GM06990 (cell line): ENCODE results near the gene PRAMEF18.
"Not testable (repeated sequence)": the region's sequence is repeated elsewhere in the genome, so short reads cannot be mapped to it uniquely, and the experiment has no call there.

Source experiments
- DNase-seq: peaks from one replicate; pipeline ENCODE4 v3.0.0-alpha.2; 2011; ENCODE audit not compliant: insufficient read length; ENCODE audit errors: extremely low read depth
- H3K27me3 ChIP-seq: replicated peaks from 2 replicates; pipeline ENCODE4 v1.6.0; 2011; ENCODE audit warnings: low read length; ENCODE audit not compliant: control insufficient read depth, insufficient read depth
- H3K36me3 ChIP-seq: 2 replicates; pipeline ENCODE4 v1.5.1; 2011; ENCODE audit warnings: low read length; ENCODE audit not compliant: control insufficient read depth, insufficient read depth
- H3K4me3 ChIP-seq: replicated peaks from 2 replicates; pipeline ENCODE4 v1.5.1; 2011; ENCODE audit warnings: low read depth, mild to moderate bottlenecking, control low read depth, low read length

Gene PRAMEF18, protein sequence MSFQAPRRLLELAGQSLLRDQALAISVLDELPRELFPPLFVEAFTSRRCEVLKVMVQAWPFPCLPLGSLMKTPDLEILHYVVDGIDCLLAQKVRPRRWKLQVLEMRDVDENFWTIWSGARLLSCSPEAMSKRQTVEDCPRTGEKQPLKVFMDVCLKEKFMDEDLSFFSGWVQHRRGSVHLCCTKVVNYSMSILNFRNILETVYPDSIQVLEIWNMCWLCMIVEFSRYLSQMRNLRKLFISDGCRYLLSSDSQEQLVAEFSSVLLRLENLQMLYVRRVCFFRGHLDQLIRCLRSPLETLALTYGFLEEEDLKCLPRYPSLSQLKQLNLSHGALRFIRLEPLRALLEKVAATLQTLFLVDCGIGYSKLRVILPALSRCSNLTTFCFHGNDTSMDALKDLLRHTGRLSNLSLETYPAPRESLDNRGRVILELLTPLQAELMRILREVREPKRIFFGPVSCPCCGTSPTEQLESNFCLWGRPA

GRCh38 chr1:13225675-13226204 is at the start of gene PRAMEF18:
Gene PRAMEF18 (minus strand): TSS chr1:13226154. CDS start chr1:13226106, 48 bp downstream.
- H3K36me3 ChIP-seq, H3K4me3 ChIP-seq, DNase-seq, H3K27me3 ChIP-seq: not testable (repeated sequence)

GRCh38 chr1:13265124-13265523 is 39.2 kb upstream of the PRAMEF18 start:
- not testable (repeated sequence) for H3K27me3 ChIP-seq, DNase-seq, H3K4me3 ChIP-seq, H3K36me3 ChIP-seq

DNA sequence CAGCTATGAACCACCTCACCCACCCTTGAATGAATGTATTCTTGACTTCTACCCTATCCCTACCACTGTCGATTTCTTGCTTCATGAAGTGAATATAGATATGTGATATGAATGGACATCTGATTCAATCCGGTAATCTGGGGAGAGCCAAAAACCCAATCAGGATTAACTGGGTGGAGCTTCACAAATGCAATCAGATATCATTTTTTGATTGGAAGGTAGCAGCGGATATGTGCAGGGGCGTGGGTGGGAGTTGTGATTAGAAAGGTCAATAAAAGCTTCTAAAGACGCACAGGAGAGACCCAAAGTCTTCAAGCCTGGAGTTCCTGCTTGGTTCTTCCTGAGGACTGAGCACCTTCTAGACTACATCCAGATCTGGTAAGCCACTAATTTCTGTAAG is 27.9 kb upstream of the PRAMEF18 start, which contains the start of gene PRAMEF5:
PRAMEF5 (plus strand) TSS at position 301 of the 400 bp plus-strand sequence. CDS start 5,071 bp downstream, outside the sequence.
- DNase-seq, H3K4me3 ChIP-seq, H3K27me3 ChIP-seq, H3K36me3 ChIP-seq: not testable (repeated sequence)

DNA sequence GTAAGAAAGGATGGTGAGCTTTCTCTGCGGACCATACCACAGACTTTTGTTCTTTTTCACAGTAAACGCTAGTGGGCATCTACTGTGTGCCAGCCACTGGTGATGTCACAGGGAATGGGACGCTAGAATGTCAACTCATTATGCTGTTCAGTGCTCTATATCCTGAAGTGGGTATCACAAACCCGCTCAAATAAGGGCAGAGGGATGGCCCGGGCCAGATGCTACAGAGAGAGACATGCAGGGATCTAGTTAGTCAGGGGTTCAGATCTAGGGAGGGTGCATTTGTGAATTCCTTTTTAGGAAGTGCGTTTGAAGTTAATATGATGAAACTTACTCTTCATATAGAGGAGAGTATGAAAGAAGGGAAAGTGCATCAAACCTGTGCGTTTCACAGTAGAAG is 21.2 kb upstream of the PRAMEF18 start:
- not testable (repeated sequence) for H3K27me3 ChIP-seq, H3K4me3 ChIP-seq, H3K36me3 ChIP-seq, DNase-seq

GRCh38 chr1:13246554-13246871 is 20.6 kb upstream of the PRAMEF18 start:
- H3K27me3 ChIP-seq, DNase-seq, H3K36me3 ChIP-seq, H3K4me3 ChIP-seq: not testable (repeated sequence)

DNA sequence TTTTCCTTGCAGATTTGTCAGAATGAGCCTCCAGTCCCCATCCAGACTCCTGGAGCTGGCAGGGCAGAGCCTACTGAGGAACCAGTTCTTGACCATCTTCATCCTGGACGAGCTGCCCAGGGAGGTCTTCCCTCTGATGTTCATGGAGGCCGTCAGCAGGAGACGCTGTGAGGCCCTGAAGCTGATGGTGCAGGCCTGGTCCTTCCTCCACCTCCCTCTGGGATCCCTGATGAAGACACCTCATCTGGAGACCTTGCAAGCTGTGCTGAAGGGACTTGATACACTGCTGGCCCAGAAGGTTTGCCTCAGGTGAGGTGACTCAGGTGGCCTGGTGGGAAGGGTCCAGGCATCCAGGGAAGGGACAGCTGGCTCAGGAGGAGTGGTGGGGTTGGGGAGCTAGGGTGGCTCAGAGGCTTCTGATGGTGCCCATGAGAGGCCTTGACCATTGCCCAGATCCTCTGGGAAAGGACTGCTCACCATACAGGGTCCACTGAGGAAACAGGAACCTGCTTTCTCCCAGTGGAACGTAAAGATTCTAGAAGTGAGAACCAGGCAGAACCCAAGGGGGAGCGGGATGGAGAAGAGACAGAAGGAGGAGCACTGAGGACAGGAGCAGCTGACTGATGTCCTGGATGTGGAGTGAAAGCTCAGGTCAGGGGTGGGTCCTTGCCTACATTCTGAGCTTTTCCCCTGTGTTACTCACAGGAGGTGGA is 20.0 kb upstream of the PRAMEF18 start:
- H3K27me3 ChIP-seq, H3K4me3 ChIP-seq, DNase-seq, H3K36me3 ChIP-seq: not testable (repeated sequence)

- not testable (repeated sequence) for H3K27me3 ChIP-seq, H3K4me3 ChIP-seq, H3K36me3 ChIP-seq, DNase-seq
Measured at GRCh38 chr1:13243536-13244263, 17.7 kb upstream of the PRAMEF18 start.

DNA sequence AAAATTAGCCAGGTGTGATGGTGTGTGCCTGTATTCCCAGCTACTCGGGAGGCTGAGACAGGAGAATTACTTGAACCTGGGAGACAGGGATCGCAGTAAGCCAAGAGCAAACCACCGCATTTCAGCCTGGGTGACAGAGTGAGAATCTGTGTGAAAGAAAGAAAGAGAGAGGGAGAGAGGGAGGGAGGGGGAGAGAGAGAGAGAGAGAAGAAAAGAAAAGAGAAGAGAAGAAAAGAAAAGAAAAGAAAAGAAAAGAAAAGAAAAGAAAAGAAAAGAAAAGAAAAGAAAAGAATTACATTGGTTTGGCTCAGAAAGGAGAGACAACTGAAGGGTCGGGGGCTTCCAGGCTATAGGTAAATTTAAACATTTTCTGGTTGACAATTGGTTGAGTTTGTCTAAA is 13.7 kb upstream of the PRAMEF18 start:
- not testable (repeated sequence) for H3K4me3 ChIP-seq, H3K36me3 ChIP-seq, H3K27me3 ChIP-seq, DNase-seq

DNA sequence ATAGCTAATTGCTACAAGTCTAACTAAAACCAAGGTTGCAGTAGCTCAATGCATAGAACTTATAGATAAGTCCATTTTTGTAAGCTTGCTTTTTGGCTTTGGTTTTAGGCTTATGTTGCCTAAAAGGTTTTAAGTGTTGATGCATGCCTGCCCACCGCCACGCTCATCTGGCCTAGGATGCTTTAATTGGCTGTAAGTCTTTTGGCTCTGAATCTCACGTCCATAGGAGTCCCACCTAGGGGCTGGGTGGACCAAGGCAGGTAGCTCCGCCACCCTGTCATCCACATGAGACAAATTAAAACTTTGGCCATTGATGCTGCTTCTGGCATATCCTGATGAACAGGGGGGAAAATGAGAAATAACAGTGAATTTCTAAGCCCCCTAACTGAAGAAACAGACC is 11.6 kb upstream of the PRAMEF18 start:
- not testable (repeated sequence) for H3K36me3 ChIP-seq, H3K4me3 ChIP-seq, DNase-seq, H3K27me3 ChIP-seq

DNA sequence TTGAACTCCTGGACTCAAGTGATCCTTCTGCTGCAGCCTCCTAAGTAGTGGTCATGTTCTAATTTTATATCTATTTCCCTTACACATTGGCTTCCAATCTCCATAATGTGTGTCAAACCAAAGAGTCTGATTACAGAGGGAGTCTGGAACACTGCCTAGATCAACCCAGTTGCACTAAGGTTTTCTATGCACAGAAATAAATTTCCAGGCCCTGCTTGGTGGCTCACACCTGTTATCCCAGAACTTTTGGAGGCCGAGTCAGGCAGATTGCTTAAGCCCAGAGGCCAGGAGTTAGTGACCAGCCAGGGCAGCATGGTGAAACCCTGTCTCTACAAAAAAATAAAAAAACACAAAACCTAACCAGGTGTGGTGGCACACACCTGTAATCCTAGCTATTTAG is 8.1 kb upstream of the PRAMEF18 start:
- DNase-seq, H3K27me3 ChIP-seq, H3K4me3 ChIP-seq, H3K36me3 ChIP-seq: not testable (repeated sequence)

DNA sequence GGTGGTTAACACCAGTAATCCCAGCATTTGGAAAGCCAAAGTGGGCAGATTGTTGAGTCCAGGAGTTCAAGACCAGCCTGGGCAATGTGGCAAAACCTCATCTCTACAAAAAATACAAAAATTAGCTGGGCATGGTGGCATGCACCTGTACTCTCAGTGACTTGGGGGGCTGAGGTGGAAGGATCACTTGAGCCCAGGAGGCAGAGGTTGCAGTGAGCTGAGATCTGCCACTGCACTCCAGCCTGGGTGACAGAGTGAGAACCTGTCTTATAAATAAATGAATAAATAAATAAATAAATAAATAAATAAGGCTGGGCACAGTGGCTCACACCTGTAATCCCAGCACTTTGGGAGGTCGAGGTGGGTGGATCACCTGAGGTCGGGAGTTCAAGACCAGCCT is 6.1 kb upstream of the PRAMEF18 start:
- H3K27me3 ChIP-seq, DNase-seq, H3K4me3 ChIP-seq, H3K36me3 ChIP-seq: not testable (repeated sequence)

- H3K36me3 ChIP-seq, H3K27me3 ChIP-seq, H3K4me3 ChIP-seq, DNase-seq: not testable (repeated sequence)
Measured at GRCh38 chr1:13231061-13231750, 5.3 kb upstream of the PRAMEF18 start.

DNA sequence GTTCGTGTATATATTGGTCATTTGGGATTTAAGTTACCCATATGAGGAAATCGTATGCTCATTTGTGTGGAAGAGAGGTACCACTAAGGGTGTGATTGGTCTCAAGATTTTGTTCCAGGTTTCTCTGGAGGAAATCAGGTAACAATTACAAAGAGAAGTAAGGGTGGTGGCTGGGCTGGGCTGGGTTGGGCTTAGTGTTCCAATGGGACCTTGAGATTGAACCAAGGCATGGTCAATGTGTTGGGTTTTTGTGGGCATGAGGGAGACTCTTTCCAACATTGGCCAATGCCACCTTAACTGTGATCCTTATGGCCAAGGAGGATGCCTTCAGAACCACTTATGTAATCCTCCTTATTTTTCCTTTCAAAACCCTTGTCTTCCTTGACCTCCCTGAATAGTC is 4.6 kb upstream of the PRAMEF18 start:
- H3K27me3 ChIP-seq, H3K4me3 ChIP-seq, H3K36me3 ChIP-seq: not testable (repeated sequence)

More for the DNA sequence above, 4.6 kb upstream of the PRAMEF18 start:
- not testable (repeated sequence) for DNase-seq
